ENCODE data around the gene TEC.

The TEC gene

GRCh38 chr4:48242511-48243195 is 27.0 kb downstream of the TEC start:
- TF ChIP-seq POLR2AphosphoS5 (IDR thresholded peaks at IDR 0.05; ENCODE audit: borderline replicate concordance, low read depth, low read length) (no peak), EZH2 (IDR thresholded peaks at IDR 0.05) (no peak), FOXP2 (optimal IDR thresholded peaks at IDR 0.05; ENCODE audit: control extremely low read depth, extremely low read length, insufficient read depth) (no peak)
- Histone ChIP-seq H3K36me3 (ENCODE audit: insufficient read depth, low read length) (no peaks in the 10 kb centered on the region), H3K4me3 (no peak overlapping the region), H3K9ac (ENCODE audit: insufficient read length) (no peak overlapping the region), H3K9me3 (ENCODE audit: low read depth, low read length) (no peaks in the 10 kb centered on the region; the same call in 1 of the 2 replicates), H3K27ac (no peak overlapping the region)
- DNase-seq (ENCODE audit: low read depth, low spot score) = no peak

GRCh38 chr4:48241731-48242130 is 27.9 kb downstream of the TEC start:
- no peak overlapping the region for H3K27ac ChIP-seq

GRCh38 chr4:48237996-48238645 is 31.5 kb downstream of the TEC start:
- no peak overlapping the region for H3K4me3 ChIP-seq
- DNase-seq (ENCODE audit: low read depth, low spot score) = no peak
- no peak overlapping the region for H3K9ac ChIP-seq (ENCODE audit: insufficient read length)
- H3K27ac ChIP-seq = no peak overlapping the region
- no peak for TF ChIP-seq EZH2 (IDR thresholded peaks at IDR 0.05)
- no peak for TF ChIP-seq FOXP2 (optimal IDR thresholded peaks at IDR 0.05; ENCODE audit: control extremely low read depth, extremely low read length, insufficient read depth)
- no peak for TF ChIP-seq POLR2AphosphoS5 (IDR thresholded peaks at IDR 0.05; ENCODE audit: borderline replicate concordance, low read depth, low read length)
- no peaks in the 10 kb centered on the region for H3K9me3 ChIP-seq (ENCODE audit: low read depth, low read length)
- no peaks in the 10 kb centered on the region for H3K36me3 ChIP-seq (ENCODE audit: insufficient read depth, low read length)

More at GRCh38 chr4:48241731-48242130, 27.9 kb downstream of the TEC start:
- DNase-seq (ENCODE audit: low read depth, low spot score) = no peak
- Histone ChIP-seq H3K4me3 (no peak overlapping the region), H3K36me3 (ENCODE audit: insufficient read depth, low read length) (no peaks in the 10 kb centered on the region), H3K9ac (ENCODE audit: insufficient read length) (no peak overlapping the region), H3K9me3 (ENCODE audit: low read depth, low read length) (no peaks in the 10 kb centered on the region; the same call in 1 of the 2 replicates)
- TF ChIP-seq POLR2AphosphoS5 (IDR thresholded peaks at IDR 0.05; ENCODE audit: borderline replicate concordance, low read depth, low read length) = no peak
- no peak for TF ChIP-seq EZH2 (IDR thresholded peaks at IDR 0.05)
- TF ChIP-seq FOXP2 (optimal IDR thresholded peaks at IDR 0.05; ENCODE audit: control extremely low read depth, extremely low read length, insufficient read depth) = no peak

- no peaks in the 10 kb centered on the region for H3K9me3 ChIP-seq (ENCODE audit: low read depth, low read length)
- no peak overlapping the region for H3K9ac ChIP-seq (ENCODE audit: insufficient read length)
- no peaks in the 10 kb centered on the region for H3K36me3 ChIP-seq (ENCODE audit: insufficient read depth, low read length)
- no peak for DNase-seq (ENCODE audit: low read depth, low spot score)
- no peak overlapping the region for H3K4me3 ChIP-seq
- H3K27ac ChIP-seq = no peak overlapping the region
- TF ChIP-seq POLR2AphosphoS5 (IDR thresholded peaks at IDR 0.05; ENCODE audit: borderline replicate concordance, low read depth, low read length) (no peak), FOXP2 (optimal IDR thresholded peaks at IDR 0.05; ENCODE audit: control extremely low read depth, extremely low read length, insufficient read depth) (no peak), EZH2 (IDR thresholded peaks at IDR 0.05) (no peak)
Observed at GRCh38 chr4:48235050-48235449, 34.6 kb downstream of the TEC start.

- Histone ChIP-seq H3K9ac (ENCODE audit: insufficient read length) (no peak overlapping the region), H3K36me3 (ENCODE audit: insufficient read depth, low read length) (no peaks in the 10 kb centered on the region), H3K27ac (no peak overlapping the region), H3K4me3 (no peak overlapping the region), H3K9me3 (ENCODE audit: low read depth, low read length) (no peaks in the 10 kb centered on the region)
- DNase-seq (ENCODE audit: low read depth, low spot score) = no peak
- TF ChIP-seq FOXP2 (optimal IDR thresholded peaks at IDR 0.05; ENCODE audit: control extremely low read depth, extremely low read length, insufficient read depth) = no peak
- no peak for TF ChIP-seq EZH2 (IDR thresholded peaks at IDR 0.05)
- TF ChIP-seq POLR2AphosphoS5 (IDR thresholded peaks at IDR 0.05; ENCODE audit: borderline replicate concordance, low read depth, low read length) = no peak
Observed at GRCh38 chr4:48234575-48234974, 35.1 kb downstream of the TEC start.

- H3K4me3 ChIP-seq = no peak overlapping the region
- DNase-seq (ENCODE audit: low read depth, low spot score) = no peak
- H3K36me3 ChIP-seq (ENCODE audit: insufficient read depth, low read length) = no peaks in the 10 kb centered on the region
- TF ChIP-seq POLR2AphosphoS5 (IDR thresholded peaks at IDR 0.05; ENCODE audit: borderline replicate concordance, low read depth, low read length) = no peak
- TF ChIP-seq EZH2 (IDR thresholded peaks at IDR 0.05) = no peak
- no peak for TF ChIP-seq FOXP2 (optimal IDR thresholded peaks at IDR 0.05; ENCODE audit: control extremely low read depth, extremely low read length, insufficient read depth)
- no peak overlapping the region for H3K9ac ChIP-seq (ENCODE audit: insufficient read length)
- no peaks in the 10 kb centered on the region for H3K9me3 ChIP-seq (ENCODE audit: low read depth, low read length)
- no peak overlapping the region for H3K27ac ChIP-seq
Observed at GRCh38 chr4:48228949-48229348, 40.7 kb downstream of the TEC start.

- no peaks in the 10 kb centered on the region for H3K9me3 ChIP-seq (ENCODE audit: low read depth, low read length)
- H3K9ac ChIP-seq (ENCODE audit: insufficient read length) = no peak overlapping the region
- no peak for DNase-seq (ENCODE audit: low read depth, low spot score)
- no peaks in the 10 kb centered on the region for H3K36me3 ChIP-seq (ENCODE audit: insufficient read depth, low read length)
- H3K27ac ChIP-seq = no peak overlapping the region
- no peak overlapping the region for H3K4me3 ChIP-seq
- TF ChIP-seq EZH2 (IDR thresholded peaks at IDR 0.05) = no peak
- TF ChIP-seq POLR2AphosphoS5 (IDR thresholded peaks at IDR 0.05; ENCODE audit: borderline replicate concordance, low read depth, low read length) = no peak
- TF ChIP-seq FOXP2 (optimal IDR thresholded peaks at IDR 0.05; ENCODE audit: control extremely low read depth, extremely low read length, insufficient read depth) = no peak
Observed at GRCh38 chr4:48227662-48228061, 42.0 kb downstream of the TEC start.

- DNase-seq (ENCODE audit: low read depth, low spot score) = no peak
- no peak overlapping the region for H3K27ac ChIP-seq
- no peaks in the 10 kb centered on the region for H3K36me3 ChIP-seq (ENCODE audit: insufficient read depth, low read length)
Observed at GRCh38 chr4:48226199-48226598, 43.4 kb downstream of the TEC start.

More at GRCh38 chr4:48226199-48226598, 43.4 kb downstream of the TEC start:
- no peaks in the 10 kb centered on the region for H3K9me3 ChIP-seq (ENCODE audit: low read depth, low read length)
- no peak overlapping the region for H3K4me3 ChIP-seq
- TF ChIP-seq EZH2 (IDR thresholded peaks at IDR 0.05) = no peak
- no peak for TF ChIP-seq FOXP2 (optimal IDR thresholded peaks at IDR 0.05; ENCODE audit: control extremely low read depth, extremely low read length, insufficient read depth)
- no peak overlapping the region for H3K9ac ChIP-seq (ENCODE audit: insufficient read length)
